WTC11 (cell line): ENCODE results near the gene GASK1A. TPM values are rescaled to one million over a fixed set of nuclear protein-coding genes. Genes with fewer than 3 reads are reported as not detected.

Source experiments
- ATAC-seq: fragments of 200-7000 bp; cut with Tn5 transposase; 2 replicates; pipeline ENCODE4 v1.10.0; 2021; ENCODE audit warnings: mild to moderate bottlenecking, moderate library complexity
- CTCF ChIA-PET: fragments of 300-600 bp; sonication (Branson Sonifier 250); formaldehyde crosslinking; loops from one replicate; lab custom pipeline; 2021; ENCODE audit warnings: antibody characterized with exemption; lab: Charles Lee
- POLR2A ChIA-PET: fragments of 350-600 bp; sonication (Branson Sonifier 250); formaldehyde crosslinking; loops from one replicate; lab custom pipeline; 2021; ENCODE audit warnings: antibody characterized with exemption; lab: Charles Lee
- DNase-seq: peaks from one replicate; pipeline ENCODE4 v3.0.0; 2021; ENCODE audit warnings: low spot score
- H3K27ac Mint-ChIP-seq: 2 replicates; pipeline ENCODE4 v1.8.0; 2021; ENCODE audit warnings: mixed read lengths
- H3K27me3 Mint-ChIP-seq: 2 replicates; pipeline ENCODE4 v1.8.0; 2021; ENCODE audit warnings: low read depth, mild to moderate bottlenecking, moderate library complexity, mixed read lengths
- H3K36me3 Mint-ChIP-seq: 2 replicates; pipeline ENCODE4 v1.8.0; 2021; ENCODE audit warnings: mixed read lengths
- H3K4me1 Mint-ChIP-seq: 2 replicates; pipeline ENCODE4 v1.8.0; 2022; ENCODE audit warnings: mixed read lengths
- H3K4me3 Mint-ChIP-seq: 2 replicates; pipeline ENCODE4 v1.8.0; 2021; ENCODE audit warnings: mild to moderate bottlenecking, moderate library complexity, mixed read lengths
- H3K9me3 Mint-ChIP-seq: 2 replicates; pipeline ENCODE4 v1.8.0; 2021; ENCODE audit warnings: mixed read lengths
- CREB1 ChIP-seq: sonication (generic); formaldehyde crosslinking; IDR thresholded peaks from 2 replicates; pipeline ENCODE4 v1.8.0; 2023; ENCODE audit warnings: mild to moderate bottlenecking, missing genetic modification reagents
- GTF2I ChIP-seq: fragments of 250-450 bp; sonication (Bioruptor Pico); conservative IDR thresholded peaks from 2 replicates; pipeline ENCODE4 v1.4.0; 2021; ENCODE audit warnings: mild to moderate bottlenecking
- JAZF1 ChIP-seq: fragments of 250-450 bp; sonication (Bioruptor Pico); IDR thresholded peaks from 2 replicates; pipeline ENCODE4 v1.9.0; 2021; ENCODE audit warnings: moderate library complexity, mild to moderate bottlenecking, inconsistent platforms
- NFE2L1 ChIP-seq: sonication (generic); formaldehyde crosslinking; IDR thresholded peaks from 2 replicates; pipeline ENCODE4 v1.8.1; 2023; ENCODE audit warnings: missing genetic modification reagents
- NFYB ChIP-seq: sonication (generic); formaldehyde crosslinking; conservative IDR thresholded peaks from 2 replicates; pipeline ENCODE4 v1.8.0; 2022; ENCODE audit warnings: low read depth, missing genetic modification reagents
- NR3C1 ChIP-seq: sonication (generic); formaldehyde crosslinking; conservative IDR thresholded peaks from 2 replicates; pipeline ENCODE4 v1.8.1; 2023; ENCODE audit warnings: low read depth, mild to moderate bottlenecking, missing genetic modification reagents
- OVOL2 ChIP-seq: fragments of 250-450 bp; sonication (Bioruptor Pico); IDR thresholded peaks from 2 replicates; pipeline ENCODE4 v1.9.0; 2021; ENCODE audit warnings: mild to moderate bottlenecking, borderline replicate concordance
- TP53 ChIP-seq: sonication (generic); formaldehyde crosslinking; IDR thresholded peaks from 2 replicates; pipeline ENCODE4 v1.8.1; 2023; ENCODE audit warnings: mild to moderate bottlenecking, missing genetic modification reagents
- ZNF138 ChIP-seq: sonication (generic); formaldehyde crosslinking; conservative IDR thresholded peaks from 2 replicates; pipeline ENCODE4 v1.8.1; 2022; ENCODE audit warnings: mild to moderate bottlenecking, moderate library complexity, missing genetic modification reagents
- total RNA-seq: library from RNA; stranded (reverse); gene quantifications from 3 replicates; pipeline ENCODE4 v1.2.3, GENCODE V29; 2021
- TF ChIP-seq, protein P1 (sequence below): fragments of 250-450 bp; sonication (Bioruptor Pico); IDR thresholded peaks from 2 replicates; pipeline ENCODE4 v1.9.0; 2021; ENCODE audit warnings: mild to moderate bottlenecking
- TF ChIP-seq, protein P2 (sequence below): sonication (generic); formaldehyde crosslinking; IDR thresholded peaks from 2 replicates; pipeline ENCODE4 v1.8.0; 2023; ENCODE audit warnings: missing genetic modification reagents, mild to moderate bottlenecking, borderline replicate concordance
- TF ChIP-seq, protein P3 (sequence below): sonication (generic); formaldehyde crosslinking; IDR thresholded peaks from 2 replicates; pipeline ENCODE4 v1.8.1; 2023; ENCODE audit warnings: mild to moderate bottlenecking, missing genetic modification reagents
- TF ChIP-seq, protein P4 (sequence below): sonication (generic); formaldehyde crosslinking; IDR thresholded peaks from 2 replicates; pipeline ENCODE4 v1.8.1; 2023; ENCODE audit warnings: mild to moderate bottlenecking, missing genetic modification reagents, moderate library complexity
- TF ChIP-seq, protein P5 (sequence below): sonication (generic); formaldehyde crosslinking; IDR thresholded peaks from 2 replicates; pipeline ENCODE4 v1.8.1; 2023; ENCODE audit warnings: mild to moderate bottlenecking, moderate library complexity, missing genetic modification reagents
- TF ChIP-seq, protein P6 (sequence below): sonication (generic); formaldehyde crosslinking; IDR thresholded peaks from 2 replicates; pipeline ENCODE4 v1.8.1; 2022; ENCODE audit warnings: mild to moderate bottlenecking, missing genetic modification reagents, moderate library complexity, borderline replicate concordance
- TF ChIP-seq, protein P7 (sequence below): fragments of 250-450 bp; sonication (Bioruptor Pico); IDR thresholded peaks from 2 replicates; pipeline ENCODE4 v1.8.0; 2021; ENCODE audit warnings: mild to moderate bottlenecking

The GASK1A gene
- total RNA-seq, 1 experiment from 2014 or later, result 9.6 TPM

DNA sequence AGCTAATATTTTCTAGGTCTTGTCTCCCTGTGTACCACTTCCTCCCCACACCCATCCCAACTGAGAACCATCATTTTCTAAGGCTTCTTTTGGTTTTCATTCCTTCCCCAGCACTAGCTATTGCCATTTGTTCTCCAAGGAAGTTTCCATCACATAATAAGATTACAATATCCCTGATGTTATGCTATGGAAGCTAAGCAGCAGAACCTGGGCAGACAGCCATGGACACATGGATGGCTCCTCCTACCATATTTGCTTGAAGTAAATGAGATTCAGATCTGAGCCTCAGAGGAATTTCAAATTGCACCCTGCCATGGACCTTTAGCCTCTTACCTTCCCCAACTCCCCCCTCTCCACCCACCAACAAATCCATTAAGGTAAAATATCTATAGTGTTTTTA, 31.5 kb downstream of the GASK1A start:
- DNase-seq, result no peak
- Mint-ChIP-seq H3K27ac (no peak overlapping the region), H3K4me1 (0 out of 2 replicates have a peak, but pooled peaks cover 2% of the 10 kb centered on the region), H3K9me3 (0 out of 2 replicates have a peak, but pooled peaks cover 3% of the 10 kb centered on the region), H3K36me3 (no peaks in the 10 kb centered on the region; the same call in none of the 2 replicates), H3K4me3 (no peak overlapping the region), H3K27me3 (no peaks in the 10 kb centered on the region)
- TF ChIP-seq NFE2L1 (no peak), ZNF138 (CRISPR knock-in tag) (no peak), CREB1 (no peak), JAZF1 (no peak)
- CTCF ChIA-PET, result no interaction called here
- POLR2A ChIA-PET, result no interaction called here
- no peak for ATAC-seq

DNA sequence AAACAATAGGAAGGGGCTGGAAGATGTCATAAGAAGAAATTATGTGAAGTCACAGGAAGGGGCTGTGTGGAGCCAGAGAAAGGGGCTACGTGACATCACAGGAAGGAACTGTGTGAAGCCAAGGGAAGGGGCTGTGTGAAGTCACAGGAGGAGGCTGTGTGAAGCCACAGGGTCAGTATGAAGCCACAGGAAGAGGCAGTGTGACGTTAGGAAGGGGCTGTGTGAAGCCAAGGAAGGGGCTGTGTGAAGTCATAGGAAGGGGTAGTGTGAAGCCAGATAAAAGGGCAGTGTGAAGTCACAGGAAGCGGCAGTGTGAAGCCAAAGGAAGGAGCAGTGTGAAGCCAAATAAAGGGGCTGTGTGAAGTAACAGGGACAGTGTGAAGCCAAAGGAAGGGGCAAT, 32.5 kb downstream of the GASK1A start:
- Mint-ChIP-seq H3K27ac (no peak overlapping the region), H3K27me3 (no peaks in the 10 kb centered on the region), H3K4me3 (no peak overlapping the region), H3K36me3 (no peaks in the 10 kb centered on the region; the same call in none of the 2 replicates), H3K9me3 (0 out of 2 replicates have a peak, but pooled peaks cover 3% of the 10 kb centered on the region), H3K4me1 (0 out of 2 replicates have a peak, but pooled peaks cover 2% of the 10 kb centered on the region)
- DNase-seq, result no peak
- ChIA-PET CTCF (no interaction called here), POLR2A (no interaction called here)
- ATAC-seq, result no peak
- no peak for TF ChIP-seq NR3C1 (CRISPR knock-in tag)
- TF ChIP-seq GTF2I (CRISPR knock-in tag), result no peak
- TF ChIP-seq, protein P1, sequence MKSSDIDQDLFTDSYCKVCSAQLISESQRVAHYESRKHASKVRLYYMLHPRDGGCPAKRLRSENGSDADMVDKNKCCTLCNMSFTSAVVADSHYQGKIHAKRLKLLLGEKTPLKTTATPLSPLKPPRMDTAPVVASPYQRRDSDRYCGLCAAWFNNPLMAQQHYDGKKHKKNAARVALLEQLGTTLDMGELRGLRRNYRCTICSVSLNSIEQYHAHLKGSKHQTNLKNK (CRISPR knock-in tag), result no peak
- TF ChIP-seq, protein P2, sequence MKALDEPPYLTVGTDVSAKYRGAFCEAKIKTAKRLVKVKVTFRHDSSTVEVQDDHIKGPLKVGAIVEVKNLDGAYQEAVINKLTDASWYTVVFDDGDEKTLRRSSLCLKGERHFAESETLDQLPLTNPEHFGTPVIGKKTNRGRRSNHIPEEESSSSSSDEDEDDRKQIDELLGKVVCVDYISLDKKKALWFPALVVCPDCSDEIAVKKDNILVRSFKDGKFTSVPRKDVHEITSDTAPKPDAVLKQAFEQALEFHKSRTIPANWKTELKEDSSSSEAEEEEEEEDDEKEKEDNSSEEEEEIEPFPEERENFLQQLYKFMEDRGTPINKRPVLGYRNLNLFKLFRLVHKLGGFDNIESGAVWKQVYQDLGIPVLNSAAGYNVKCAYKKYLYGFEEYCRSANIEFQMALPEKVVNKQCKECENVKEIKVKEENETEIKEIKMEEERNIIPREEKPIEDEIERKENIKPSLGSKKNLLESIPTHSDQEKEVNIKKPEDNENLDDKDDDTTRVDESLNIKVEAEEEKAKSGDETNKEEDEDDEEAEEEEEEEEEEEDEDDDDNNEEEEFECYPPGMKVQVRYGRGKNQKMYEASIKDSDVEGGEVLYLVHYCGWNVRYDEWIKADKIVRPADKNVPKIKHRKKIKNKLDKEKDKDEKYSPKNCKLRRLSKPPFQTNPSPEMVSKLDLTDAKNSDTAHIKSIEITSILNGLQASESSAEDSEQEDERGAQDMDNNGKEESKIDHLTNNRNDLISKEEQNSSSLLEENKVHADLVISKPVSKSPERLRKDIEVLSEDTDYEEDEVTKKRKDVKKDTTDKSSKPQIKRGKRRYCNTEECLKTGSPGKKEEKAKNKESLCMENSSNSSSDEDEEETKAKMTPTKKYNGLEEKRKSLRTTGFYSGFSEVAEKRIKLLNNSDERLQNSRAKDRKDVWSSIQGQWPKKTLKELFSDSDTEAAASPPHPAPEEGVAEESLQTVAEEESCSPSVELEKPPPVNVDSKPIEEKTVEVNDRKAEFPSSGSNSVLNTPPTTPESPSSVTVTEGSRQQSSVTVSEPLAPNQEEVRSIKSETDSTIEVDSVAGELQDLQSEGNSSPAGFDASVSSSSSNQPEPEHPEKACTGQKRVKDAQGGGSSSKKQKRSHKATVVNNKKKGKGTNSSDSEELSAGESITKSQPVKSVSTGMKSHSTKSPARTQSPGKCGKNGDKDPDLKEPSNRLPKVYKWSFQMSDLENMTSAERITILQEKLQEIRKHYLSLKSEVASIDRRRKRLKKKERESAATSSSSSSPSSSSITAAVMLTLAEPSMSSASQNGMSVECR (CRISPR knock-in tag), result no peak
- TF ChIP-seq, protein P3, sequence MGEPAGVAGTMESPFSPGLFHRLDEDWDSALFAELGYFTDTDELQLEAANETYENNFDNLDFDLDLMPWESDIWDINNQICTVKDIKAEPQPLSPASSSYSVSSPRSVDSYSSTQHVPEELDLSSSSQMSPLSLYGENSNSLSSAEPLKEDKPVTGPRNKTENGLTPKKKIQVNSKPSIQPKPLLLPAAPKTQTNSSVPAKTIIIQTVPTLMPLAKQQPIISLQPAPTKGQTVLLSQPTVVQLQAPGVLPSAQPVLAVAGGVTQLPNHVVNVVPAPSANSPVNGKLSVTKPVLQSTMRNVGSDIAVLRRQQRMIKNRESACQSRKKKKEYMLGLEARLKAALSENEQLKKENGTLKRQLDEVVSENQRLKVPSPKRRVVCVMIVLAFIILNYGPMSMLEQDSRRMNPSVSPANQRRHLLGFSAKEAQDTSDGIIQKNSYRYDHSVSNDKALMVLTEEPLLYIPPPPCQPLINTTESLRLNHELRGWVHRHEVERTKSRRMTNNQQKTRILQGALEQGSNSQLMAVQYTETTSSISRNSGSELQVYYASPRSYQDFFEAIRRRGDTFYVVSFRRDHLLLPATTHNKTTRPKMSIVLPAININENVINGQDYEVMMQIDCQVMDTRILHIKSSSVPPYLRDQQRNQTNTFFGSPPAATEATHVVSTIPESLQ (CRISPR knock-in tag), result no peak
- TF ChIP-seq, protein P4, sequence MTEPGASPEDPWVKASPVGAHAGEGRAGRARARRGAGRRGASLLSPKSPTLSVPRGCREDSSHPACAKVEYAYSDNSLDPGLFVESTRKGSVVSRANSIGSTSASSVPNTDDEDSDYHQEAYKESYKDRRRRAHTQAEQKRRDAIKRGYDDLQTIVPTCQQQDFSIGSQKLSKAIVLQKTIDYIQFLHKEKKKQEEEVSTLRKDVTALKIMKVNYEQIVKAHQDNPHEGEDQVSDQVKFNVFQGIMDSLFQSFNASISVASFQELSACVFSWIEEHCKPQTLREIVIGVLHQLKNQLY (CRISPR knock-in tag), result no peak
- TF ChIP-seq OVOL2 (CRISPR knock-in tag), result no peak
- TF ChIP-seq, protein P5, sequence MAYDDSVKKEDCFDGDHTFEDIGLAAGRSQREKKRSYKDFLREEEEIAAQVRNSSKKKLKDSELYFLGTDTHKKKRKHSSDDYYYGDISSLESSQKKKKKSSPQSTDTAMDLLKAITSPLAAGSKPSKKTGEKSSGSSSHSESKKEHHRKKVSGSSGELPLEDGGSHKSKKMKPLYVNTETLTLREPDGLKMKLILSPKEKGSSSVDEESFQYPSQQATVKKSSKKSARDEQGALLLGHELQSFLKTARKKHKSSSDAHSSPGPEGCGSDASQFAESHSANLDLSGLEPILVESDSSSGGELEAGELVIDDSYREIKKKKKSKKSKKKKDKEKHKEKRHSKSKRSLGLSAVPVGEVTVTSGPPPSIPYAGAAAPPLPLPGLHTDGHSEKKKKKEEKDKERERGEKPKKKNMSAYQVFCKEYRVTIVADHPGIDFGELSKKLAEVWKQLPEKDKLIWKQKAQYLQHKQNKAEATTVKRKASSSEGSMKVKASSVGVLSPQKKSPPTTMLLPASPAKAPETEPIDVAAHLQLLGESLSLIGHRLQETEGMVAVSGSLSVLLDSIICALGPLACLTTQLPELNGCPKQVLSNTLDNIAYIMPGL (CRISPR knock-in tag), result no peak

DNA sequence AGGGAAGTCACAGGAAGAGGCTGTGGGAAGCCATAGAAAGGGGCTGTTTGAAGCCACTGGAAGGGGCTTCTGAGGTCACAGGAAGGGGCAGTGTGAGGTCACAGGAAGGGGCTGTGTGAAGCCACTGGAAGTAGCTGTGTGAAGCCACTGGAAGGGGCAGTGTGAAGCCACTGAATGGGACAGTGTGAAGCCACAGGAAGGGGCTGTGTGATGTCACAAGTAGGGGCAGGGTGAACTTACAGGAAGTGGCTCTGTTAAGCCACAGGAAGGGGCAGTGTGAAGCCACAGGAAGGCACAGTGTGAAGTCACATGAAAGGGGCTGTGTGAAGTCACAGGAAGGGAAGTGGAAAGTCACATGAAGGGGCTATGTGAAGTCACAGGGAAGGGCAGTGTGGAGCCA, 33.1 kb downstream of the GASK1A start:
- ChIA-PET CTCF (no interaction called here), POLR2A (no interaction called here)
- ATAC-seq (no peak), DNase-seq (no peak)
- H3K36me3 Mint-ChIP-seq, result no peaks in the 10 kb centered on the region; the same call in none of the 2 replicates
- H3K4me3 Mint-ChIP-seq, result no peak overlapping the region
- H3K4me1 Mint-ChIP-seq, result 0 out of 2 replicates have a peak, but pooled peaks cover 2% of the 10 kb centered on the region
- H3K9me3 Mint-ChIP-seq, result 0 out of 2 replicates have a peak, but pooled peaks cover 3% of the 10 kb centered on the region
- H3K27ac Mint-ChIP-seq, result no peak overlapping the region
- no peaks in the 10 kb centered on the region for H3K27me3 Mint-ChIP-seq
- TF ChIP-seq NFE2L1 (no peak), TP53 (CRISPR knock-in tag) (no peak), NFYB (CRISPR knock-in tag) (no peak)
- TF ChIP-seq, protein P6, sequence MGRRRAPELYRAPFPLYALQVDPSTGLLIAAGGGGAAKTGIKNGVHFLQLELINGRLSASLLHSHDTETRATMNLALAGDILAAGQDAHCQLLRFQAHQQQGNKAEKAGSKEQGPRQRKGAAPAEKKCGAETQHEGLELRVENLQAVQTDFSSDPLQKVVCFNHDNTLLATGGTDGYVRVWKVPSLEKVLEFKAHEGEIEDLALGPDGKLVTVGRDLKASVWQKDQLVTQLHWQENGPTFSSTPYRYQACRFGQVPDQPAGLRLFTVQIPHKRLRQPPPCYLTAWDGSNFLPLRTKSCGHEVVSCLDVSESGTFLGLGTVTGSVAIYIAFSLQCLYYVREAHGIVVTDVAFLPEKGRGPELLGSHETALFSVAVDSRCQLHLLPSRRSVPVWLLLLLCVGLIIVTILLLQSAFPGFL, result no peak
- TF ChIP-seq, protein P7, sequence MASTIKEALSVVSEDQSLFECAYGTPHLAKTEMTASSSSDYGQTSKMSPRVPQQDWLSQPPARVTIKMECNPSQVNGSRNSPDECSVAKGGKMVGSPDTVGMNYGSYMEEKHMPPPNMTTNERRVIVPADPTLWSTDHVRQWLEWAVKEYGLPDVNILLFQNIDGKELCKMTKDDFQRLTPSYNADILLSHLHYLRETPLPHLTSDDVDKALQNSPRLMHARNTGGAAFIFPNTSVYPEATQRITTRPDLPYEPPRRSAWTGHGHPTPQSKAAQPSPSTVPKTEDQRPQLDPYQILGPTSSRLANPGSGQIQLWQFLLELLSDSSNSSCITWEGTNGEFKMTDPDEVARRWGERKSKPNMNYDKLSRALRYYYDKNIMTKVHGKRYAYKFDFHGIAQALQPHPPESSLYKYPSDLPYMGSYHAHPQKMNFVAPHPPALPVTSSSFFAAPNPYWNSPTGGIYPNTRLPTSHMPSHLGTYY, result no peak
